SK-N-MC (cell line): ENCODE measurements around the gene CLK3.

Experiments used
- EZH2 ChIP-seq: fragments of 200-600 bp; sonication (generic); IDR thresholded peaks from one replicate; pipeline ENCODE4 v1.6.1; 2017; ENCODE audit warnings: antibody characterized with exemption
- FOXP2 ChIP-seq: optimal IDR thresholded peaks from 2 replicates; pipeline ENCODE3; 2011; ENCODE audit warnings: mild to moderate bottlenecking, moderate library complexity; ENCODE audit not compliant: insufficient read depth; ENCODE audit errors: extremely low read length, control extremely low read depth
- POLR2AphosphoS5 ChIP-seq: IDR thresholded peaks from 2 replicates; pipeline ENCODE4 v1.6.1; 2012; ENCODE audit warnings: mild to moderate bottlenecking, low read depth, low read length, borderline replicate concordance

- no peak for TF ChIP-seq POLR2AphosphoS5
- no peak for TF ChIP-seq EZH2
- TF ChIP-seq FOXP2 = no peak
Measured at GRCh38 chr15:74611834-74612233, 3.8 kb upstream of the CLK3 start.
